GM12878 (cell line): ENCODE measurements around the gene CCDC15. TPM values are rescaled to one million over a fixed set of nuclear protein-coding genes. Genes with fewer than 3 reads are reported as not detected.
"Not testable (repeated sequence)": the region's sequence is repeated elsewhere in the genome, so short reads cannot be mapped to it uniquely, and the experiment has no call there.

Experiments used
- ATAC-seq: fragments of 200-7000 bp; cut with Tn5 transposase; 3 replicates; pipeline ENCODE4 v1.9.1; 2020; ENCODE audit warnings: mild to moderate bottlenecking, moderate library complexity
- BruUV-seq: library from RNA; stranded (reverse); fragments of 400-500 nt; replicated peaks from 2 replicates; lab custom pipeline; 2021; lab: Mats Ljungman, UMichigan
- CTCF ChIA-PET: fragments of 300-600 bp; sonication (Branson Sonifier 250); formaldehyde crosslinking; extraction: SDS; loops from one replicate; lab custom pipeline; 2021; ENCODE audit warnings: inconsistent platforms; lab: Yijun Ruan, JAX
- POLR2A ChIA-PET: fragments of 350-600 bp; formaldehyde crosslinking; extraction: SDS; loops from one replicate; lab custom pipeline; 2021; ENCODE audit warnings: inconsistent platforms; lab: Charles Lee
- RAD21 ChIA-PET: fragments of 300-600 bp; sonication (Branson Sonifier 250); formaldehyde crosslinking; loops from one replicate; lab custom pipeline; 2023; ENCODE audit warnings: antibody characterized with exemption; ENCODE audit not compliant: unreplicated experiment; lab: Charles Lee
- SMC1A ChIA-PET: fragments of 300-600 bp; sonication (Branson Sonifier 250); formaldehyde crosslinking; loops from one replicate; lab custom pipeline; 2023; ENCODE audit not compliant: unreplicated experiment, uncharacterized antibody; lab: Charles Lee
- DNase-seq: peaks from one replicate; pipeline ENCODE4 v3.0.0-alpha.2; 2011; ENCODE audit warnings: low read depth, low spot score
- FAIRE-seq: peaks from 3 replicates; lab custom pipeline; 2011; peaks lifted over from hg19 to GRCh38; lab: Jason Lieb, UNC
- H2AFZ ChIP-seq: 2 replicates; pipeline ENCODE4 v1.6.0; 2011; ENCODE audit warnings: low read depth, low read length, control low read depth; ENCODE audit not compliant: control insufficient read depth
- H3K27ac ChIP-seq: 2 replicates; pipeline ENCODE4 v1.5.1; 2011; ENCODE audit warnings: control low read depth; ENCODE audit not compliant: control insufficient read depth, insufficient read depth
- H3K27me3 ChIP-seq, 2 experiments: replicated peaks in 1 of 2; 2 replicates each; pipeline versions ENCODE4 v1.6.0 to v1.6.1; 2011; ENCODE audit warnings: low read length in 1 of 2; ENCODE audit not compliant: control insufficient read depth in 2 of 2, insufficient read depth in 2 of 2
- H3K36me3 ChIP-seq, 2 experiments: 2 replicates each; pipeline ENCODE4 v1.5.1; 2011; ENCODE audit warnings: low read length in 1 of 2; ENCODE audit not compliant: control insufficient read depth in 2 of 2, insufficient read depth in 2 of 2
- H3K4me1 ChIP-seq: 2 replicates; pipeline ENCODE4 v1.6.1; 2011; ENCODE audit warnings: mild to moderate bottlenecking, low read length, moderate library complexity, mixed read lengths; ENCODE audit not compliant: control insufficient read depth, insufficient read depth
- H3K4me2 ChIP-seq: 2 replicates; pipeline ENCODE4 v1.6.0; 2011; ENCODE audit warnings: control low read depth; ENCODE audit not compliant: control insufficient read depth, insufficient read depth
- H3K4me3 ChIP-seq: fragments of 200-600 bp; sonication (generic); 2 replicates; pipeline ENCODE4 v1.5.1; 2016
- H3K79me2 ChIP-seq: 2 replicates; pipeline ENCODE4 v1.6.0; 2011; ENCODE audit warnings: low read length; ENCODE audit not compliant: control insufficient read depth, insufficient read depth
- H3K9ac ChIP-seq: 2 replicates; pipeline ENCODE4 v1.8.0; 2011; ENCODE audit warnings: low read length, control low read depth, mixed read lengths; ENCODE audit not compliant: control insufficient read depth, insufficient read depth
- H3K9me3 ChIP-seq: replicated peaks from 3 replicates; pipeline ENCODE4 v1.5.1; 2011; ENCODE audit warnings: mild to moderate bottlenecking, low read length; ENCODE audit not compliant: control insufficient read depth, insufficient read depth
- H4K20me1 ChIP-seq: 2 replicates; pipeline ENCODE4 v1.6.0; 2011; ENCODE audit not compliant: control insufficient read depth, insufficient read depth
- CEBPB ChIP-seq, 2 experiments: fragments of 150-350 bp in 1 of 2; IDR thresholded peaks; 2 replicates each; pipeline ENCODE4 v1.6.1; 2012 to 2014; ENCODE audit warnings: low read depth in 2 of 2, low read length in 2 of 2, borderline replicate concordance in 1 of 2, inconsistent platforms in 1 of 2
- HDAC6 ChIP-seq: fragments of 200-600 bp; sonication (generic); IDR thresholded peaks from one replicate; pipeline ENCODE4 v1.8.0; 2017; ENCODE audit warnings: antibody characterized with exemption; ENCODE audit not compliant: unreplicated experiment
- MXI1 ChIP-seq: fragments of 150-350 bp; IDR thresholded peaks from 2 replicates; pipeline ENCODE4 v1.6.1; 2011; ENCODE audit warnings: low read depth, mild to moderate bottlenecking, inconsistent platforms, low read length, improper control_type of control experiment
- RCOR1 ChIP-seq: conservative IDR thresholded peaks from 2 replicates; pipeline ENCODE4 v1.6.1; 2012; ENCODE audit warnings: low read depth, low read length, improper control_type of control experiment
- RUNX3 ChIP-seq: IDR thresholded peaks from 2 replicates; pipeline ENCODE4 v1.6.1; 2012; ENCODE audit warnings: low read length, inconsistent platforms
- SIN3A ChIP-seq: IDR thresholded peaks from 2 replicates; pipeline ENCODE4 v1.6.1; 2012; ENCODE audit warnings: low read depth, low read length, improper control_type of control experiment
- ZZZ3 ChIP-seq: IDR thresholded peaks from 2 replicates; pipeline ENCODE4 v1.6.1; 2011; ENCODE audit warnings: low read depth; ENCODE audit not compliant: control insufficient read depth, insufficient read length
- WGBS: methylation state at CpG from one replicate; pipeline ENCODE4 v1.1.6; 2016; ENCODE audit warnings: low lambda C conversion rate; ENCODE audit not compliant: insufficient replicate concordance, insufficient coverage; ENCODE audit errors: missing lambda C conversion rate; 5-methylcytosine and 5-hydroxymethylcytosine counted together
- in situ Hi-C: fragments of 300-500 bp; cut with MboI; formaldehyde crosslinking; loops from 9 replicates; pipeline ENCODE4 v1.14.3; 2018; ENCODE audit warnings: mixed read lengths
- intact Hi-C: fragments of 100-400 bp; cut with micrococcal nuclease; formaldehyde crosslinking; loops from one replicate; pipeline ENCODE4 v1.14.2; 2022; ENCODE audit not compliant: unreplicated experiment
- polyA plus RNA-seq, 11 experiments: library from polyadenylated mRNA; depleted of rRNA in 4 of 11; unstranded in 6 of 11; stranded (reverse) in 5 of 11; fragments of >200 nt; fragmentation: Nextera tagmentation in 4 of 11; fragmentation: Illumina TruSeq in 1 of 11; extraction: Ambion mirVana in 4 of 11; extraction: Trizol in 1 of 11; gene quantifications; 1 replicate in 1 of 11; 2 replicates in 10 of 11; pipeline versions ENCODE4 v1.2.1 to v1.2.3, GENCODE V29; 2011 to 2016; ENCODE audit warnings: inconsistent platforms in 2 of 11, missing spikeins in 2 of 11, low read depth in 1 of 11
- total RNA-seq, 4 experiments: library from RNA; depleted of rRNA in 3 of 4; stranded (reverse); fragments of >200 nt in 3 of 4; fragmentation: Illumina TruSeq in 1 of 4; extraction: Trizol in 1 of 4; gene quantifications; 2 replicates each; pipeline versions ENCODE4 v1.2.1 to v1.2.3, GENCODE V29; 2013 to 2021
- TF ChIP-seq, protein P1 (sequence below): IDR thresholded peaks from 2 replicates; pipeline ENCODE4 v1.6.1; 2012; ENCODE audit warnings: mild to moderate bottlenecking, low read depth, low read length

The CCDC15 gene
- total and polyA plus RNA-seq, 10 of the 15 experiments (the other 5 are each of a cell fraction or from before 2014, with no cell fraction given) = 2.0 to 5.3 (median 3.3) TPM

DNA sequence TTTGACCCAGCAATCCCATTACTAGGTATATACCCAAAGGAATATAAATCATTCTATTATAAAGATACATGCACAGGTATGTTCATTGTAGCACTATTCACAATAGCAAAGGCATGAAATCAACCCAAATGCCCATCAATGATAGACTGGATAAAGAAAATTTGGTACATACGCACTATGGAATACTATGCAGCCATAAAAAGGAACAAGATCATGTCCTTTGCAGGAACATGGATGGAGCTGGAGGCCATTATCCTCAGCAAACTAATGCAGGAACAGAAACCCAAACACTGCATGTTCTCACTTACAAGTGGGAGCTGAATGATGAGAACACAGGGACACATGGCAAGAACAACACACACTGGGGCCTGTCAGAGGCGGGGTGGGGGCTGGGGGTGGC, 102.1 kb downstream of the CCDC15 start:
- FAIRE-seq, POLR2A ChIA-PET, H3K9ac ChIP-seq, H3K79me2 ChIP-seq, H3K27ac ChIP-seq, H3K9me3 ChIP-seq, H3K4me2 ChIP-seq, ATAC-seq, in situ Hi-C loops, H3K4me3 ChIP-seq, H2AFZ ChIP-seq, H3K4me1 ChIP-seq, RAD21 ChIA-PET, H3K36me3 ChIP-seq, BruUV-seq, SMC1A ChIA-PET, intact Hi-C loops, H3K27me3 ChIP-seq, DNase-seq, H4K20me1 ChIP-seq: not testable (repeated sequence)
- CTCF ChIA-PET = interaction anchor here (1.2 to 1.6 kb wide), 2 partner anchors 86 to 299 kb away, joined by 3 to 4 read pairs; no protein-coding TSS in a partner anchor
- WGBS = 100% methylated on average over 2 of the region's 2 CpGs

DNA sequence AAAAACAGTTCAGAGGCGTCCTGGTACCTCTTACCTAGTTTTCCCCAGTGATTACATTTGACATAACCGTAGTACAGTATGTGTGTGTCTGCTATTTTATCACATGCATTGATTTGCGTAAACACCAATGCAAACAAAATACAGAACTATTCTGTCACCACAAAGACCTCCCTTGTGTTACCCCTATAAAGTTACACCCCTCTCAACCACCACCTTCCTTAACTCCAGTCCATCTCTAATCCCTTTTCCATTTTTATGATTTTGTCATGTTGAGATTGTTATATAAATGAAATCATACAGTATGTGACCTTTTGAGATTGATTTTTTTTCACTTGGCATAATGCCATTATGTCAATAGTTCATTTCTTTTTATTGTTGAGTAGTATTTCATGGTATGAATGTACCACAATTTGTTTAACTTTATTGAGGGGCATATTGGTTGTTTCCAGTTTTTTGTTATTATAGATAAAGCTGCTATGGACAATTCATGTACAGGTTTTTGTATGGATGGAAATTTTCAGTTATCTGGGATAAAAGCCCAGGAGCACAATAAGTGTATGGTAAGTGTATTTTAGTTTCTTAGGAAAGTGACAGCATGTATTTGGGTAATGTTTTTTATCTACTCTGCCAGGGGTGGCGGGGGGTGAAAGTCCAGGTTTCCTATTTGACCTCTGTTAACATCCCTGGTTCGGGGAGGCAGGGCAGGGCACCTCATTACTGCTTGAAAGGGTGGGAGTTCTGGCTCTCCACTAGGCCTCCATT, 103.1 kb downstream of the CCDC15 start:
- no peaks in the 10 kb centered on the region for H4K20me1 ChIP-seq
- RAD21 ChIA-PET = no interaction called here
- H3K4me2 ChIP-seq = no peak overlapping the region
- POLR2A ChIA-PET = no interaction called here
- H3K27me3 ChIP-seq = no peaks in the 10 kb centered on the region; a peak in 1 of 4 replicates
- DNase-seq (no peak), ATAC-seq (no peak), FAIRE-seq (no peak)
- CTCF ChIA-PET = interaction anchor here (1.2 to 1.6 kb wide), 2 partner anchors 85 to 298 kb away, joined by 3 to 4 read pairs; no protein-coding TSS in a partner anchor
- H2AFZ ChIP-seq = no peak overlapping the region
- WGBS = 51% methylated on average over 5 of the region's 5 CpGs
- H3K36me3 ChIP-seq = no peaks in the 10 kb centered on the region
- intact Hi-C loops (no loop called here), in situ Hi-C loops (no loop called here)
- no peak overlapping the region for H3K9ac ChIP-seq
- H3K9me3 ChIP-seq = no peaks in the 10 kb centered on the region
- SMC1A ChIA-PET = no interaction called here
- H3K4me3 ChIP-seq = no peak overlapping the region
- H3K4me1 ChIP-seq = no peaks in the 10 kb centered on the region
- no peaks in the 10 kb centered on the region for H3K79me2 ChIP-seq
- BruUV-seq = no TSS peak
- H3K27ac ChIP-seq = no peak overlapping the region
- TF ChIP-seq CEBPB (IDR thresholded peaks at IDR 0.05; ENCODE audit: borderline replicate concordance in 1 of 2, low read depth in 2 of 2, low read length in 2 of 2) (no peak), HDAC6 (no peak), SIN3A (no peak), RCOR1 (no peak), RUNX3 (no peak), ZZZ3 (no peak), MXI1 (no peak)
- TF ChIP-seq, protein P1, sequence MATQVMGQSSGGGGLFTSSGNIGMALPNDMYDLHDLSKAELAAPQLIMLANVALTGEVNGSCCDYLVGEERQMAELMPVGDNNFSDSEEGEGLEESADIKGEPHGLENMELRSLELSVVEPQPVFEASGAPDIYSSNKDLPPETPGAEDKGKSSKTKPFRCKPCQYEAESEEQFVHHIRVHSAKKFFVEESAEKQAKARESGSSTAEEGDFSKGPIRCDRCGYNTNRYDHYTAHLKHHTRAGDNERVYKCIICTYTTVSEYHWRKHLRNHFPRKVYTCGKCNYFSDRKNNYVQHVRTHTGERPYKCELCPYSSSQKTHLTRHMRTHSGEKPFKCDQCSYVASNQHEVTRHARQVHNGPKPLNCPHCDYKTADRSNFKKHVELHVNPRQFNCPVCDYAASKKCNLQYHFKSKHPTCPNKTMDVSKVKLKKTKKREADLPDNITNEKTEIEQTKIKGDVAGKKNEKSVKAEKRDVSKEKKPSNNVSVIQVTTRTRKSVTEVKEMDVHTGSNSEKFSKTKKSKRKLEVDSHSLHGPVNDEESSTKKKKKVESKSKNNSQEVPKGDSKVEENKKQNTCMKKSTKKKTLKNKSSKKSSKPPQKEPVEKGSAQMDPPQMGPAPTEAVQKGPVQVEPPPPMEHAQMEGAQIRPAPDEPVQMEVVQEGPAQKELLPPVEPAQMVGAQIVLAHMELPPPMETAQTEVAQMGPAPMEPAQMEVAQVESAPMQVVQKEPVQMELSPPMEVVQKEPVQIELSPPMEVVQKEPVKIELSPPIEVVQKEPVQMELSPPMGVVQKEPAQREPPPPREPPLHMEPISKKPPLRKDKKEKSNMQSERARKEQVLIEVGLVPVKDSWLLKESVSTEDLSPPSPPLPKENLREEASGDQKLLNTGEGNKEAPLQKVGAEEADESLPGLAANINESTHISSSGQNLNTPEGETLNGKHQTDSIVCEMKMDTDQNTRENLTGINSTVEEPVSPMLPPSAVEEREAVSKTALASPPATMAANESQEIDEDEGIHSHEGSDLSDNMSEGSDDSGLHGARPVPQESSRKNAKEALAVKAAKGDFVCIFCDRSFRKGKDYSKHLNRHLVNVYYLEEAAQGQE = no peak
